Measurements from ENCODE around the gene BNC2. TPM values are rescaled to one million over a fixed set of nuclear protein-coding genes. Genes with fewer than 3 reads are reported as not detected.

The BNC2 gene
- total and polyA plus RNA-seq, 5 donors from 2014 or later = not detected

- Mint-ChIP-seq H3K4me1 (no peaks in the 10 kb centered on the region), H3K27me3 (no peaks in the 10 kb centered on the region), H3K9me3 (peaks cover 0 to 13% (median 4%) of the 10 kb centered on the region in 7 donors), H3K27ac (no peak overlapping the region), H3K4me3 (no peak overlapping the region), H3K36me3 (no peaks in the 10 kb centered on the region)
- H3K27ac ChIP-seq (ENCODE audit: insufficient read depth, low read length, poor library complexity, severe bottlenecking) = no peak overlapping the region
- no peak overlapping the region for H3K4me3 ChIP-seq (ENCODE audit: low read depth, low read length)
- H3K36me3 ChIP-seq (ENCODE audit: control insufficient read depth, insufficient read depth, low read length) = no peaks in the 10 kb centered on the region
- no peaks in the 10 kb centered on the region for H3K4me1 ChIP-seq (ENCODE audit: control insufficient read depth, insufficient read depth, low read length, poor library complexity, severe bottlenecking)
- no peaks in the 10 kb centered on the region for H3K9me3 ChIP-seq (ENCODE audit: control insufficient read depth in 2 of 2, low read length in 2 of 2)
- ATAC-seq (ENCODE audit: low read depth in 2 of 2) (no peak), DNase-seq (no peak)
- no peaks in the 10 kb centered on the region for H3K27me3 ChIP-seq (ENCODE audit: control insufficient read depth, insufficient read depth, low read length)
Measured at GRCh38 chr9:16661816-16662215, 208.7 kb downstream of the BNC2 start.

- ATAC-seq (ENCODE audit: low read depth in 2 of 2) (no peak), DNase-seq (no peak)
- H3K27me3 ChIP-seq (ENCODE audit: control insufficient read depth, insufficient read depth, low read length) = no peaks in the 10 kb centered on the region
- no peaks in the 10 kb centered on the region for H3K36me3 ChIP-seq (ENCODE audit: control insufficient read depth, insufficient read depth, low read length)
- H3K36me3 Mint-ChIP-seq = no peaks in the 10 kb centered on the region
- H3K4me3 ChIP-seq (ENCODE audit: low read depth, low read length) = no peak overlapping the region
- H3K9me3 ChIP-seq (ENCODE audit: control insufficient read depth in 2 of 2, low read length in 2 of 2) = no peaks in the 10 kb centered on the region
- H3K27ac Mint-ChIP-seq = no peak overlapping the region
- no peak overlapping the region for H3K27ac ChIP-seq (ENCODE audit: insufficient read depth, low read length, poor library complexity, severe bottlenecking)
- H3K9me3 Mint-ChIP-seq = peaks cover 0 to 11% (median 4%) of the 10 kb centered on the region in 7 donors
- H3K4me1 ChIP-seq (ENCODE audit: control insufficient read depth, insufficient read depth, low read length, poor library complexity, severe bottlenecking) = no peaks in the 10 kb centered on the region
- H3K27me3 Mint-ChIP-seq = no peaks in the 10 kb centered on the region
- H3K4me1 Mint-ChIP-seq = no peaks in the 10 kb centered on the region
- no peak overlapping the region for H3K4me3 Mint-ChIP-seq
Measured at GRCh38 chr9:16659096-16659495, 211.4 kb downstream of the BNC2 start.

- Mint-ChIP-seq H3K27me3 (no peaks in the 10 kb centered on the region), H3K9me3 (peaks cover 1 to 8% (median 4%) of the 10 kb centered on the region in 7 donors), H3K27ac (no peak overlapping the region), H3K4me1 (no peaks in the 10 kb centered on the region), H3K4me3 (no peak overlapping the region), H3K36me3 (no peaks in the 10 kb centered on the region)
- H3K27me3 ChIP-seq (ENCODE audit: control insufficient read depth, insufficient read depth, low read length) = no peaks in the 10 kb centered on the region
- H3K27ac ChIP-seq (ENCODE audit: insufficient read depth, low read length, poor library complexity, severe bottlenecking) = no peak overlapping the region
- H3K36me3 ChIP-seq (ENCODE audit: control insufficient read depth, insufficient read depth, low read length) = no peaks in the 10 kb centered on the region
- H3K4me1 ChIP-seq (ENCODE audit: control insufficient read depth, insufficient read depth, low read length, poor library complexity, severe bottlenecking) = no peaks in the 10 kb centered on the region
- DNase-seq = no peak
- H3K4me3 ChIP-seq (ENCODE audit: low read depth, low read length) = no peak overlapping the region
- ATAC-seq (ENCODE audit: low read depth in 2 of 2) = no peak
- H3K9me3 ChIP-seq (ENCODE audit: control insufficient read depth in 2 of 2, low read length in 2 of 2) = no peaks in the 10 kb centered on the region
Measured at GRCh38 chr9:16656432-16657169, 213.9 kb downstream of the BNC2 start.

GRCh38 chr9:16654596-16655126 is 215.8 kb downstream of the BNC2 start:
- Histone ChIP-seq H3K9me3 (ENCODE audit: control insufficient read depth in 2 of 2, low read length in 2 of 2) (no peaks in the 10 kb centered on the region), H3K27ac (ENCODE audit: insufficient read depth, low read length, poor library complexity, severe bottlenecking) (no peak overlapping the region), H3K4me1 (ENCODE audit: control insufficient read depth, insufficient read depth, low read length, poor library complexity, severe bottlenecking) (no peaks in the 10 kb centered on the region), H3K27me3 (ENCODE audit: control insufficient read depth, insufficient read depth, low read length) (no peaks in the 10 kb centered on the region), H3K36me3 (ENCODE audit: control insufficient read depth, insufficient read depth, low read length) (no peaks in the 10 kb centered on the region), H3K4me3 (ENCODE audit: low read depth, low read length) (no peak overlapping the region)
- H3K27ac Mint-ChIP-seq = no peak overlapping the region
- H3K4me1 Mint-ChIP-seq = no peaks in the 10 kb centered on the region
- ATAC-seq (ENCODE audit: low read depth in 2 of 2) = no peak
- no peaks in the 10 kb centered on the region for H3K36me3 Mint-ChIP-seq
- H3K4me3 Mint-ChIP-seq = no peak overlapping the region
- no peak for DNase-seq
- H3K9me3 Mint-ChIP-seq = peaks cover 1 to 5% (median 2%) of the 10 kb centered on the region in 7 donors
- no peaks in the 10 kb centered on the region for H3K27me3 Mint-ChIP-seq

- no peak overlapping the region for H3K27ac ChIP-seq (ENCODE audit: insufficient read depth, low read length, poor library complexity, severe bottlenecking)
- no peaks in the 10 kb centered on the region for H3K36me3 ChIP-seq (ENCODE audit: control insufficient read depth, insufficient read depth, low read length)
- Mint-ChIP-seq H3K36me3 (no peaks in the 10 kb centered on the region), H3K27me3 (no peaks in the 10 kb centered on the region), H3K4me3 (no peak overlapping the region), H3K27ac (no peak overlapping the region), H3K4me1 (no peaks in the 10 kb centered on the region), H3K9me3 (peaks cover 0 to 3% (median 1%) of the 10 kb centered on the region in 7 donors)
- no peaks in the 10 kb centered on the region for H3K4me1 ChIP-seq (ENCODE audit: control insufficient read depth, insufficient read depth, low read length, poor library complexity, severe bottlenecking)
- H3K27me3 ChIP-seq (ENCODE audit: control insufficient read depth, insufficient read depth, low read length) = no peaks in the 10 kb centered on the region
- H3K4me3 ChIP-seq (ENCODE audit: low read depth, low read length) = no peak overlapping the region
- no peaks in the 10 kb centered on the region for H3K9me3 ChIP-seq (ENCODE audit: control insufficient read depth in 2 of 2, low read length in 2 of 2)
- DNase-seq (no peak), ATAC-seq (ENCODE audit: low read depth in 2 of 2) (no peak)
Measured at GRCh38 chr9:16653491-16654399, 216.7 kb downstream of the BNC2 start.

- Mint-ChIP-seq H3K9me3 (peaks cover 0 to 3% (median 1%) of the 10 kb centered on the region in 7 donors), H3K36me3 (no peaks in the 10 kb centered on the region), H3K4me3 (no peak overlapping the region), H3K27ac (no peak overlapping the region), H3K4me1 (no peaks in the 10 kb centered on the region), H3K27me3 (no peaks in the 10 kb centered on the region)
- DNase-seq (no peak), ATAC-seq (ENCODE audit: low read depth in 2 of 2) (no peak)
- no peaks in the 10 kb centered on the region for H3K4me1 ChIP-seq (ENCODE audit: control insufficient read depth, insufficient read depth, low read length, poor library complexity, severe bottlenecking)
- H3K27me3 ChIP-seq (ENCODE audit: control insufficient read depth, insufficient read depth, low read length) = no peaks in the 10 kb centered on the region
- no peak overlapping the region for H3K27ac ChIP-seq (ENCODE audit: insufficient read depth, low read length, poor library complexity, severe bottlenecking)
- H3K4me3 ChIP-seq (ENCODE audit: low read depth, low read length) = no peak overlapping the region
- H3K36me3 ChIP-seq (ENCODE audit: control insufficient read depth, insufficient read depth, low read length) = no peaks in the 10 kb centered on the region
- no peaks in the 10 kb centered on the region for H3K9me3 ChIP-seq (ENCODE audit: control insufficient read depth in 2 of 2, low read length in 2 of 2)
Measured at GRCh38 chr9:16652582-16652981, 217.9 kb downstream of the BNC2 start.

- Histone ChIP-seq H3K27me3 (ENCODE audit: control insufficient read depth, insufficient read depth, low read length) (no peaks in the 10 kb centered on the region), H3K36me3 (ENCODE audit: control insufficient read depth, insufficient read depth, low read length) (no peaks in the 10 kb centered on the region), H3K4me1 (ENCODE audit: control insufficient read depth, insufficient read depth, low read length, poor library complexity, severe bottlenecking) (no peaks in the 10 kb centered on the region), H3K27ac (ENCODE audit: insufficient read depth, low read length, poor library complexity, severe bottlenecking) (no peak overlapping the region), H3K4me3 (ENCODE audit: low read depth, low read length) (no peak overlapping the region), H3K9me3 (ENCODE audit: control insufficient read depth in 2 of 2, low read length in 2 of 2) (no peaks in the 10 kb centered on the region)
- Mint-ChIP-seq H3K27me3 (no peaks in the 10 kb centered on the region), H3K36me3 (no peaks in the 10 kb centered on the region), H3K4me1 (no peaks in the 10 kb centered on the region), H3K27ac (no peak overlapping the region), H3K9me3 (peaks cover 0 to 4% (median 1%) of the 10 kb centered on the region in 7 donors), H3K4me3 (no peak overlapping the region)
- DNase-seq = no peak
- no peak for ATAC-seq (ENCODE audit: low read depth in 2 of 2)
Measured at GRCh38 chr9:16651446-16651964, 219.0 kb downstream of the BNC2 start.
